HepG2 (cell line): ENCODE data around the gene STOML2.

Source experiments
- CTCF ChIP-seq: sonication (generic); formaldehyde crosslinking; IDR thresholded peaks from 2 replicates; pipeline ENCODE4 v1.5.0; 2020; ENCODE audit warnings: mild to moderate bottlenecking, missing genetic modification reagents, moderate library complexity
- EZH2 ChIP-seq: conservative IDR thresholded peaks from 2 replicates; pipeline ENCODE4 v1.6.1; 2012; ENCODE audit warnings: mild to moderate bottlenecking, low read depth, low read length, moderate library complexity
- GFI1 ChIP-seq: sonication (generic); formaldehyde crosslinking; IDR thresholded peaks from 2 replicates; pipeline ENCODE4 v1.5.0; 2020; ENCODE audit warnings: missing genetic modification reagents, mild to moderate bottlenecking, borderline replicate concordance
- HCFC1 ChIP-seq: fragments of 150-350 bp; IDR thresholded peaks from 2 replicates; pipeline ENCODE4 v1.6.1; 2014; ENCODE audit warnings: low read depth, low read length
- TFE3 ChIP-seq: IDR thresholded peaks from 2 replicates; pipeline ENCODE4 v1.6.1; 2016
- USF2 ChIP-seq, 2 experiments: sonication (generic) in 1 of 2; formaldehyde crosslinking in 1 of 2; IDR thresholded peaks; 2 replicates each; pipeline versions ENCODE4 v1.5.1 to v1.6.1; 2011 to 2020; ENCODE audit warnings: borderline replicate concordance in 1 of 2, low read depth in 1 of 2, low read length in 1 of 2, mild to moderate bottlenecking in 1 of 2, missing genetic modification reagents in 1 of 2, moderate library complexity in 1 of 2
- ZNF773 ChIP-seq: sonication (generic); formaldehyde crosslinking; IDR thresholded peaks from 2 replicates; pipeline ENCODE4 v1.4.0; 2020; ENCODE audit warnings: missing genetic modification reagents, borderline replicate concordance
- ZNF784 ChIP-seq: sonication (generic); formaldehyde crosslinking; IDR thresholded peaks from 2 replicates; pipeline ENCODE4 v1.5.1; 2020; ENCODE audit warnings: missing genetic modification reagents, mild to moderate bottlenecking, borderline replicate concordance

GRCh38 chr9:35067056-35067455, 35.9 kb downstream of the STOML2 start:
- TF ChIP-seq CTCF (CRISPR knock-in tag) = no peak
- TF ChIP-seq GFI1 = no peak
- TF ChIP-seq ZNF784 (CRISPR knock-in tag) = no peak
- no peak for TF ChIP-seq ZNF773 (CRISPR knock-in tag)
- no peak for TF ChIP-seq TFE3 (CRISPR knock-in tag)
- TF ChIP-seq EZH2 = no peak
- no peak for TF ChIP-seq HCFC1
- no peak for TF ChIP-seq USF2 (IDR thresholded peaks at IDR 0.05; ENCODE audit: low read depth, low read length)
- no peak for TF ChIP-seq USF2 (CRISPR knock-in tag; IDR thresholded peaks at IDR 0.05; ENCODE audit: borderline replicate concordance)
